ENCODE data around the gene PRKG1.
"Not testable (repeated sequence)": the region's sequence is repeated elsewhere in the genome, so short reads cannot be mapped to it uniquely, and the experiment has no call there.

DNA sequence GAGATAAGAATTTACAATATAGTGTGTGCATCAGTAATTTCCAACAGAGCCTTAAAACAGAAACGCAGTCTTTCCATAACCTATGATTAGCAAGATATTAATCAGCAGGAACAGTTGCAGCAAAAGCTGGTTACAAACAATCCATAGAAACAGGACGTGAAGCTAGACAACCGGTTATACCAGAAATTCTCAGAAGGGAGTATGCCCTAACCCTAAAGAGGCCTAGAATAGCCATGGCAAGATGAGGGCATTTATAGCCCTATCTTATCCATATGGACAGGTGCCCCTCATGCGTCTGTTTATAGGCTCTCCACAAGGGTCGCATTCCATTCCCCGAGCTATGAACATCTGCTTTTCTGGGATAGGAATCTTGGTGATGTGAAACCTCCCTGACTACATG lies 506.9 kb downstream of the PRKG1 start:
- not testable (repeated sequence) for TF ChIP-seq CREB1 (IDR thresholded peaks at IDR 0.05); GTF2F1 (IDR thresholded peaks at IDR 0.05; ENCODE audit: borderline replicate concordance, low read depth, low read length); TEAD4 (IDR thresholded peaks at IDR 0.05; ENCODE audit: low read depth, low read length); CTCF (IDR thresholded peaks at IDR 0.05; ENCODE audit: control extremely low read depth in 1 of 3, insufficient read depth in 1 of 3, low read depth in 1 of 3, low read length in 3 of 3); SIN3A (conservative IDR thresholded peaks at IDR 0.05 in 1 of 2, IDR thresholded peaks at IDR 0.05 in 1 of 2; ENCODE audit: low read depth in 1 of 2, low read length in 2 of 2); YY1 (IDR thresholded peaks at IDR 0.05; ENCODE audit: low read depth, low read length)

All from H1 (cell line).